ENCODE measurements around the gene COX7A2L.
"Not testable (repeated sequence)": the region's sequence is repeated elsewhere in the genome, so short reads cannot be mapped to it uniquely, and the experiment has no call there.

COX7A2L gene

GRCh38 chr2:42339191-42339912 lies 21.7 kb downstream of the COX7A2L start:
- DNase-seq (ENCODE audit: low read depth) = no peak

- no peak for DNase-seq (ENCODE audit: low read depth)
Measured at GRCh38 chr2:42338567-42339190, 22.3 kb downstream of the COX7A2L start.

- no peak for DNase-seq (ENCODE audit: low read depth)
Measured at GRCh38 chr2:42337846-42338566, 23.0 kb downstream of the COX7A2L start.

GRCh38 chr2:42337356-42337820 lies 23.6 kb downstream of the COX7A2L start:
- DNase-seq (ENCODE audit: low read depth) = no peak

- DNase-seq (ENCODE audit: low read depth) = no peak
Measured at GRCh38 chr2:42336361-42336965, 24.6 kb downstream of the COX7A2L start.

- DNase-seq (ENCODE audit: low read depth) = no peak
Measured at GRCh38 chr2:42335514-42336104, 25.4 kb downstream of the COX7A2L start.

- DNase-seq (ENCODE audit: low read depth) = not testable (repeated sequence)
Measured at GRCh38 chr2:42334865-42335264, 26.2 kb downstream of the COX7A2L start.

- no peak for DNase-seq (ENCODE audit: low read depth)
Measured at GRCh38 chr2:42334220-42334619, 26.8 kb downstream of the COX7A2L start.

GRCh38 chr2:42333579-42333978 lies 27.4 kb downstream of the COX7A2L start:
- DNase-seq (ENCODE audit: low read depth) = no peak

- no peak for DNase-seq (ENCODE audit: low read depth)
Measured at GRCh38 chr2:42332575-42332974, 28.4 kb downstream of the COX7A2L start.

- DNase-seq (ENCODE audit: low read depth) = no peak
Measured at GRCh38 chr2:42331569-42332284, 29.3 kb downstream of the COX7A2L start.

GRCh38 chr2:42329736-42330135 lies 31.3 kb downstream of the COX7A2L start:
- no peak for DNase-seq (ENCODE audit: low read depth)

GRCh38 chr2:42328923-42329322 lies 32.1 kb downstream of the COX7A2L start:
- no peak for DNase-seq (ENCODE audit: low read depth)

GRCh38 chr2:42328148-42328833 lies 32.7 kb downstream of the COX7A2L start:
- no peak for DNase-seq (ENCODE audit: low read depth)

GRCh38 chr2:42327125-42327524 lies 33.9 kb downstream of the COX7A2L start:
- DNase-seq (ENCODE audit: low read depth) = no peak

GRCh38 chr2:42325609-42326008 lies 35.4 kb downstream of the COX7A2L start:
- DNase-seq (ENCODE audit: low read depth) = no peak

- no peak for DNase-seq (ENCODE audit: low read depth)
Measured at GRCh38 chr2:42324949-42325348, 36.1 kb downstream of the COX7A2L start.

GRCh38 chr2:42324244-42324643 lies 36.8 kb downstream of the COX7A2L start:
- DNase-seq (ENCODE audit: low read depth) = no peak

- no peak for DNase-seq (ENCODE audit: low read depth)
Measured at GRCh38 chr2:42321452-42322064, 39.5 kb downstream of the COX7A2L start.

GRCh38 chr2:42319265-42319664 lies 41.8 kb downstream of the COX7A2L start:
- no peak for DNase-seq (ENCODE audit: low read depth)
